Chondrocyte (in vitro differentiated cells): ENCODE data around the gene ELL. TPM values are rescaled to one million over a fixed set of nuclear protein-coding genes. Genes with fewer than 3 reads are reported as not detected.

ENCODE experiments used
- DNase-seq: peaks from one replicate; pipeline ENCODE4 v3.0.0; 2021; ENCODE audit warnings: mixed read lengths, low spot score
- H3K27ac Mint-ChIP-seq: one replicate; pipeline ENCODE4 v1.8.0; 2021; ENCODE audit warnings: mild to moderate bottlenecking, moderate library complexity, mixed read lengths; ENCODE audit not compliant: unreplicated experiment
- H3K27me3 Mint-ChIP-seq: 2 replicates; pipeline ENCODE4 v1.8.0; 2021; ENCODE audit warnings: low read depth, mixed read lengths
- H3K36me3 Mint-ChIP-seq: 2 replicates; pipeline ENCODE4 v1.8.0; 2021; ENCODE audit warnings: low read depth, mixed read lengths
- H3K4me1 Mint-ChIP-seq: 2 replicates; pipeline ENCODE4 v1.8.0; 2021; ENCODE audit warnings: low read depth, mild to moderate bottlenecking, mixed read lengths
- H3K4me3 Mint-ChIP-seq: one replicate; pipeline ENCODE4 v1.8.0; 2021; ENCODE audit warnings: mild to moderate bottlenecking, moderate library complexity, mixed read lengths; ENCODE audit not compliant: unreplicated experiment
- H3K9me3 Mint-ChIP-seq: 2 replicates; pipeline ENCODE4 v1.8.0; 2021; ENCODE audit warnings: low read depth, mixed read lengths
- CTCF ChIP-seq: fragments of 200-600 bp; sonication (generic); IDR thresholded peaks from 2 replicates; pipeline ENCODE4 v1.5.0; 2021; ENCODE audit warnings: antibody characterized with exemption, mild to moderate bottlenecking, moderate library complexity
- total RNA-seq: library from RNA; stranded (reverse); gene quantifications from 3 replicates; pipeline ENCODE4 v1.2.1, GENCODE V29; 2021

Gene ELL
- total RNA-seq, 1 donor from 2014 or later, result 14.0 TPM

GRCh38 chr19:18500799-18501198, 21.1 kb downstream of the ELL start:
- H3K36me3 Mint-ChIP-seq, result no peaks in the 10 kb centered on the region
- H3K9me3 Mint-ChIP-seq, result no peaks in the 10 kb centered on the region
- no peak overlapping the region for H3K4me3 Mint-ChIP-seq
- H3K27ac Mint-ChIP-seq, result peak overlapping the region; percentile 51
- no peak for TF ChIP-seq CTCF
- no peaks in the 10 kb centered on the region for H3K27me3 Mint-ChIP-seq
- DNase-seq, result no peak
- peaks cover 63% of the 10 kb centered on the region for H3K4me1 Mint-ChIP-seq

GRCh38 chr19:18500376-18500775, 21.5 kb downstream of the ELL start:
- peaks cover 61% of the 10 kb centered on the region for H3K4me1 Mint-ChIP-seq
- no peaks in the 10 kb centered on the region for H3K27me3 Mint-ChIP-seq
- no peak for TF ChIP-seq CTCF
- no peak for DNase-seq
- no peaks in the 10 kb centered on the region for H3K9me3 Mint-ChIP-seq
- H3K36me3 Mint-ChIP-seq, result no peaks in the 10 kb centered on the region
- H3K4me3 Mint-ChIP-seq, result no peak overlapping the region
- peak overlapping the region; percentile 51 for H3K27ac Mint-ChIP-seq

GRCh38 chr19:18499055-18499775, 22.7 kb downstream of the ELL start:
- Mint-ChIP-seq H3K27ac (peak overlapping the region; percentile 8), H3K27me3 (no peaks in the 10 kb centered on the region), H3K36me3 (no peaks in the 10 kb centered on the region), H3K9me3 (no peaks in the 10 kb centered on the region), H3K4me3 (no peak overlapping the region), H3K4me1 (peaks cover 56% of the 10 kb centered on the region)
- DNase-seq, result no peak
- TF ChIP-seq CTCF, result no peak

GRCh38 chr19:18496980-18497256, 25.0 kb downstream of the ELL start:
- no peak for DNase-seq
- H3K4me1 Mint-ChIP-seq, result peaks cover 48% of the 10 kb centered on the region
- no peak overlapping the region for H3K27ac Mint-ChIP-seq
- no peaks in the 10 kb centered on the region for H3K9me3 Mint-ChIP-seq
- H3K36me3 Mint-ChIP-seq, result no peaks in the 10 kb centered on the region
- no peak for TF ChIP-seq CTCF
- H3K27me3 Mint-ChIP-seq, result no peaks in the 10 kb centered on the region
- H3K4me3 Mint-ChIP-seq, result no peak overlapping the region

GRCh38 chr19:18496167-18496979, 25.5 kb downstream of the ELL start:
- H3K4me1 Mint-ChIP-seq, result peaks cover 48% of the 10 kb centered on the region
- no peak for DNase-seq
- no peak overlapping the region for H3K4me3 Mint-ChIP-seq

More at GRCh38 chr19:18496167-18496979, 25.5 kb downstream of the ELL start:
- Mint-ChIP-seq H3K9me3 (no peaks in the 10 kb centered on the region), H3K36me3 (no peaks in the 10 kb centered on the region), H3K27me3 (no peaks in the 10 kb centered on the region), H3K27ac (peak overlapping the region; percentile 41)
- TF ChIP-seq CTCF, result no peak
